ENCODE data around the gene SCN9A. TPM values are rescaled to one million over a fixed set of nuclear protein-coding genes. Genes with fewer than 3 reads are reported as not detected.

Gene SCN9A
- total and polyA plus RNA-seq, 2 experiments from 2014 or later: 1.4 TPM

- no peaks in the 10 kb centered on the region for H3K36me3 ChIP-seq
- H3K9me3 ChIP-seq (ENCODE audit: low read depth): no peaks in the 10 kb centered on the region
- no peak for TF ChIP-seq CTCF (IDR thresholded peaks at IDR 0.05; ENCODE audit: low read depth, low read length)
- H3K27me3 ChIP-seq: no peaks in the 10 kb centered on the region
- H3K4me1 ChIP-seq (ENCODE audit: low read depth): no peaks in the 10 kb centered on the region
- no peak for DNase-seq (ENCODE audit: low read depth in 1 of 2, low spot score in 1 of 2)
- no peak overlapping the region for H3K27ac ChIP-seq
- no peak overlapping the region for H3K4me3 ChIP-seq
Measured at GRCh38 chr2:166157578-166157977, 218.2 kb downstream of the SCN9A start.

- no peaks in the 10 kb centered on the region for H3K9me3 ChIP-seq (ENCODE audit: low read depth)
- H3K27ac ChIP-seq: no peak overlapping the region
- no peak overlapping the region for H3K4me3 ChIP-seq
- TF ChIP-seq CTCF (IDR thresholded peaks at IDR 0.05; ENCODE audit: low read depth, low read length): no peak
- no peaks in the 10 kb centered on the region for H3K36me3 ChIP-seq
- DNase-seq (ENCODE audit: low read depth in 1 of 2, low spot score in 1 of 2): no peak
- no peaks in the 10 kb centered on the region for H3K4me1 ChIP-seq (ENCODE audit: low read depth)
- H3K27me3 ChIP-seq: peaks cover 4% of the 10 kb centered on the region
Measured at GRCh38 chr2:166156985-166157490, 218.7 kb downstream of the SCN9A start.

GRCh38 chr2:166155589-166155988 lies 220.2 kb downstream of the SCN9A start:
- Histone ChIP-seq H3K27me3 (peaks cover 4% of the 10 kb centered on the region), H3K36me3 (no peaks in the 10 kb centered on the region)
- TF ChIP-seq CTCF (IDR thresholded peaks at IDR 0.05; ENCODE audit: low read depth, low read length): no peak

GRCh38 chr2:166154685-166155338 lies 220.9 kb downstream of the SCN9A start:
- no peaks in the 10 kb centered on the region for H3K4me1 ChIP-seq (ENCODE audit: low read depth)
- H3K9me3 ChIP-seq (ENCODE audit: low read depth): no peaks in the 10 kb centered on the region
- H3K27ac ChIP-seq: no peak overlapping the region
- H3K27me3 ChIP-seq: peaks cover 4% of the 10 kb centered on the region
- TF ChIP-seq CTCF (IDR thresholded peaks at IDR 0.05; ENCODE audit: low read depth, low read length): no peak
- H3K4me3 ChIP-seq: no peak overlapping the region
- no peaks in the 10 kb centered on the region for H3K36me3 ChIP-seq
- no peak for DNase-seq (ENCODE audit: low read depth in 1 of 2, low spot score in 1 of 2)

More at GRCh38 chr2:166155589-166155988, 220.2 kb downstream of the SCN9A start:
- no peak for DNase-seq (ENCODE audit: low read depth in 1 of 2, low spot score in 1 of 2)
- Histone ChIP-seq H3K9me3 (ENCODE audit: low read depth) (no peaks in the 10 kb centered on the region), H3K4me3 (no peak overlapping the region), H3K27ac (no peak overlapping the region), H3K4me1 (ENCODE audit: low read depth) (no peaks in the 10 kb centered on the region)

GRCh38 chr2:166152064-166152463 lies 223.7 kb downstream of the SCN9A start:
- Histone ChIP-seq H3K27me3 (peaks cover 4% of the 10 kb centered on the region), H3K4me1 (ENCODE audit: low read depth) (no peaks in the 10 kb centered on the region), H3K4me3 (no peak overlapping the region), H3K9me3 (ENCODE audit: low read depth) (no peaks in the 10 kb centered on the region), H3K27ac (no peak overlapping the region), H3K36me3 (no peaks in the 10 kb centered on the region)
- DNase-seq (ENCODE audit: low read depth in 1 of 2, low spot score in 1 of 2): no peak
- TF ChIP-seq CTCF (IDR thresholded peaks at IDR 0.05; ENCODE audit: low read depth, low read length): no peak

Data from cardiac muscle cell (in vitro differentiated cells and primary cell).